ENCODE results near the gene ADAMTSL3.

GRCh38 chr15:83739629-83740028 lies 85.7 kb downstream of the ADAMTSL3 start:
- TF ChIP-seq POLR2A (IDR thresholded peaks at IDR 0.05) = no peak
- TF ChIP-seq CTCF (IDR thresholded peaks at IDR 0.05) = no peak
- TF ChIP-seq POLR2AphosphoS5 (IDR thresholded peaks at IDR 0.05) = no peak
- no peak for TF ChIP-seq EP300 (IDR thresholded peaks at IDR 0.05; ENCODE audit: low read depth)

All from transverse colon (tissue), 4 donors.